ENCODE data around the gene H3-3A. TPM values are rescaled to one million over a fixed set of nuclear protein-coding genes. Genes with fewer than 3 reads are reported as not detected.
A peak's percentile ranks its signal among the peaks of the same experiment; 100 is the strongest.

Gene H3-3A
- total and polyA plus RNA-seq, 8 donors: 122 to 427 (median 237) TPM

DNA sequence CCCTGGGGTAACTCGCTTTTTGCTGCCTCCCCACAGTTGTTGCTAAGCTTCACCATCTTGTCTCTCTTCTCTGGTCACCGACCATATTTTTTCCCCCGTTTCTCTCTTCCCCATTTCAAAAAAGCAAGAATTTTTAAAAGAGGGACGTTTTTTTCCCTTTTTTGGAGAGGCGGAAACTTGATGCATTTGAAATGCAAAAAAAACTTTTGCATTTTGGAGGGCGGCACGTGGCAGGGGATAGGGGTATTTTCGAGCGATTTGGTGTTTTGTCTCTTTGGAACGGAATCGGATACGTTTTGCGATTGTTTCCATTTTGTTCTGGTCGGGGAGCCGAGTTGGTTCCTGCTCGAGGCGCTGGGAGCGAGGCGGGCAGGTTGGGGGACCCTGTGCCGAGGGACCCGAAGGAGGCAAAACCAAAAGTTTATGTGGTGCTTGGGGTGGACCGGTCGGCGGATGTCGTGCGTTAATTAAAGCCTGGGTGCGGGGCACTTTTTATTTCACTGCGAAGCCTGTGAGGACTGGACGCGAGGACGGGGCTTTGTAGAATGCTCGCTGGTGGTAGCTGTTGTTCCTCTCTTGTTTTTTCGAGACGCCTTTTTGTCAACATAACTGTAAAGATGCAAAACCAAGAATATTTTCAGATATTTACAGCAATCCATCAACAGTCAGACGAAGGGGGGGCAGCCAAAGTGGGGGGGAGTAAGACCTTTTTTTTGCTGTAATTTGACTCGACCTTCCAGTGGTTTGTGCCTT lies 884 bp downstream of the H3-3A start:
- Histone ChIP-seq H3K4me1 (peaks cover 14 to 36% (median 31%) of the 10 kb centered on the region in 3 donors), H3K9me3 (no peaks in the 10 kb centered on the region), H3K27me3 (no peaks in the 10 kb centered on the region), H3K4me3 (peak overlapping the region; percentile 64 to 85 (median 78)), H3K27ac (peak overlapping the region; percentile 95 to 100 (median 98)), H3K36me3 (peaks cover 0 to 13% (median 4%) of the 10 kb centered on the region in 3 donors)
- ATAC-seq (peak; percentile 16 to 28 (median 19)), FAIRE-seq (no peak), DNase-seq (peak; percentile 29 to 70 (median 55))
- WGBS, 2 donors: 0% methylated on average over 36 of the region's 36 CpGs
- intact Hi-C loops (cut with DNase I): no loop called here
- TF ChIP-seq CTCF (IDR thresholded peaks at IDR 0.05): no peak

- H3K27me3 ChIP-seq: no peaks in the 10 kb centered on the region
- WGBS, 2 donors: 0 to 1% methylated on average over 17 of the region's 17 CpGs
- no peak for FAIRE-seq
- peak overlapping the region; percentile 64 to 85 (median 78) for H3K4me3 ChIP-seq
- intact Hi-C loops (cut with DNase I): no loop called here
- peak in 3 of 4 donors; percentile 50 to 67 (median 64) for TF ChIP-seq CTCF (IDR thresholded peaks at IDR 0.05)
- H3K27ac ChIP-seq: peak overlapping the region; percentile 95 to 100 (median 98)
- peak in 1 of 6 donors; percentile 52 for DNase-seq
- peak; percentile 23 to 51 (median 29) for ATAC-seq
- peaks cover 0 to 13% (median 4%) of the 10 kb centered on the region in 3 donors for H3K36me3 ChIP-seq
- H3K4me1 ChIP-seq: peaks cover 14 to 40% (median 33%) of the 10 kb centered on the region in 3 donors
- H3K9me3 ChIP-seq: no peaks in the 10 kb centered on the region
Measured at GRCh38 chr1:226063977-226064815, 1.7 kb downstream of the H3-3A start.

- FAIRE-seq (peak; percentile 86), ATAC-seq (peak; percentile 18 to 54 (median 34)), DNase-seq (peak in 2 of 6 donors; percentile 38 to 48)
- Histone ChIP-seq H3K27ac (peak overlapping the region in 2 of 4 donors; percentile 99 to 100), H3K4me3 (peak overlapping the region in 3 of 4 donors; percentile 75 to 85 (median 80)), H3K4me1 (peaks cover 14 to 40% (median 33%) of the 10 kb centered on the region in 3 donors), H3K27me3 (no peaks in the 10 kb centered on the region), H3K9me3 (no peaks in the 10 kb centered on the region), H3K36me3 (peaks cover 0 to 17% (median 7%) of the 10 kb centered on the region in 3 donors)
- peak in 1 of 4 donors; percentile 6 for TF ChIP-seq CTCF (IDR thresholded peaks at IDR 0.05)
- 0% methylated on average over 5 of the region's 5 CpGs for WGBS, 2 donors
- intact Hi-C loops (cut with DNase I): loop anchor here in 1 of 3 donors (5.0 kb wide), 1 partner anchor 57 kb away; no protein-coding TSS in a partner anchor
Measured at GRCh38 chr1:226064816-226065248, 2.3 kb downstream of the H3-3A start.

DNA sequence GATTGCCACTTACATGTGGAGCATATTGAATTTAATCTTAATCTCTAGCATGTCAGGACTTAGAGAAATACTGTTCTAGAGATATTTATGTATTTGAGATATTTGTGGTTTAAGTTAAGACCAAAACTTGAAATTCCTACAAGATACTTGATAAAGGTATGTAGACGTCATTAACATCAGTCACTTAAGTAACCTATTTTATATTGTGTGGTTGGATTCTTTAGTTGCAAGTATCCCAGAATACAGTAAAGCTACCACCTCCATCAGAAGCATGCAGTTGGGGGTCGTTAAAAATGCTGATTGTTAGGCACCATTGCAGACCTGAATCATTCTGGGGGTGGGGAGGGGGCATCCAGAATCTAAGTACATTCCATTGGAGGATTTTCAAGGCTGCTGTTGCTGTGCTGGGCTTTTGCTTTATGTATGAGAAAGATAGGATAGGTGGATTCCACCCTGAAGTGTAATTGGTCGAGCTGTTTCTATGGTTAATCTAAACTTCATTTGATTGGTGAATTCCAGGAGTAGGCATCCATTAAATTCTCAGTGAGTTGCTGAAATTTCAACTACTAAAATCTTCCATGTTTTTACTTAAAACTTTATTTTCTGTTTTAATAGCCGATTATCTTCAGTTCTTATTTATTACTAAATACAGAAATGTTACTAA lies 4.0 kb downstream of the H3-3A start:
- Histone ChIP-seq H3K36me3 (peaks cover 0 to 28% (median 11%) of the 10 kb centered on the region in 3 donors), H3K4me1 (peaks cover 8 to 40% (median 33%) of the 10 kb centered on the region in 3 donors), H3K27ac (no peak overlapping the region), H3K9me3 (no peaks in the 10 kb centered on the region), H3K4me3 (no peak overlapping the region), H3K27me3 (no peaks in the 10 kb centered on the region)
- WGBS, 2 donors: 39 to 46% methylated on average over 4 of the region's 4 CpGs
- no peak for TF ChIP-seq CTCF (IDR thresholded peaks at IDR 0.05)
- DNase-seq: no peak
- intact Hi-C loops (cut with DNase I): loop anchor here in 1 of 3 donors (5.0 kb wide), 1 partner anchor 56 kb away; no protein-coding TSS in a partner anchor
- no peak for ATAC-seq
- FAIRE-seq: no peak

Measured in pancreas (tissue), 10 donors.